Activated CD8-positive, alpha-beta memory T cell treated with anti-CD3 and anti-CD28 coated beads, Interleukin-2, amount 50 U/mL, for 24 hours (primary cell): Measurements from ENCODE around the gene HAUS2.

ENCODE experiments used
- DNase-seq: peaks from one replicate; pipeline ENCODE4 v3.0.0-alpha.2; 2020; ENCODE audit errors: extremely low read depth

Gene HAUS2

DNA sequence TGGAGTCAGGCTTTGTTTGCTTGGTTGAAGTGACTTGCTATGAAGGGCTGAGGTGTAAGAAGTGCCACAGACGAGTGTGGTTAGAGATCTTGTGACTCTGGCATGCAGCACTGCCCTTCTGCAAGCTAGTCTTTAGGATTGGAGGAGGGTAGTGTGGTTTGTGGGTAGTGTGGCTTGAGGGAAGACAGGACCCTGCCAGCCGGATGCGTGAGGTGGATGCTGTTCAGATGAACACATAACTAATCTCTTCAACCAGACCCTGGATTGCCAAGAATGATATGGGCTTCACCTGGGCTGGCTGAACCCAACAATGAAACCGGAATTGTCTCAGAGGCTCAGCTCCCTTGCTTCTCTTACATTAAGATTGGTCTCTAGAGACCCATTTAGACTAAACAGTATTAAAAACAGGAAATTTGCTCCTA, 59.5 kb downstream of the HAUS2 start:
- DNase-seq: no peak

DNA sequence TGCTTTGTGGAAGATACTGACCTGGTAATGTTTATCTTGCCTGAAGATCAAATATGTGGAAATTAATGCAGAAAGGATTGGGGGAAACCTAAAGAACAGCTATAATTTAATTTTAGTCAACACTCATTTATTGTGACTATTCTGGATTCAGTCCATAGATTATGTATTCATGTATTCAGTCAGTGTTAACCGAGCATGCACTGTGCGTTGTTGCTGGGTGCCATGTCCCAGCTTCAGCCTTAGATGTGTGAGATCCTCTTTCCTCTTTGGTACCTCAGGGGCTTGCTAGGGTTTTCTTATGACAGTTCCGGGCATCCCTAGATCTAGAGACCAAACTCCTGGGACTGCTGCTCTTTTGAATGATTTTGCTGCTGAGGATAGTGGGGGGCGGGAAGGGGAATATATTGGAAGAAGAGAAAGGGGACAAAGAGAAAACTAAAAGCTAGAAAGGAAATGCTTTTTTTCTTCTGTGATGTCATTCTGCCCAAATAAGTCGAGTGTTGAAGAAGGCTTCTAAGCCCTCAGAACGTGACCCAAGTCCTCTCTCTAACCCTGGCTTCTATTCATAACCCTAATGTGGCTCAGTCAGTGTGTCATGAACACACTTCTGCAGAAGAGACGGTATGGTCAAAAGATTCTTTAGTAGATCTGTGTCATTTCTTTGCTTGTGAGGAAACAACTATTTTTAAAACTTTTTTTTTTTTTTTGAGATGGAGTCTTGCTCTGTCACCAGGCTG, 60.3 kb downstream of the HAUS2 start:
- no peak for DNase-seq

DNA sequence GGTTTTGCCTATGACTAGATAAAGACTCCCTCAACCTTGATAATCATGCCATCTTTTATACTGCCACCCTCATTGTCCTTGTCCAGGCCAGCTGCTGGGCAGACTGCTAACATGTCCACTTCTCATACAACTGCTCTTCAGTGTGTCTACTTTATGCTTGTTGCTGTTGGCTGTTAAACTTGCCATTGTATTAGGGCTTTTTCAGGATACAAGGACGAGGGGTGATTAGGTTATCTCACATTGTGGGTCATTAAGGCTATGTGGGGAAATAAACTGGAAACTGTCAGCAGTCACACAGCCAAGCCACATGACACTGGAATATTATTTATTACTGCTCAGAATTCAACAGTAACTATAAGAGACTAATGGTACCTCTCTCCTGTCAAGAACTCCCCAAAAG, 62.9 kb downstream of the HAUS2 start:
- DNase-seq: no peak

DNA sequence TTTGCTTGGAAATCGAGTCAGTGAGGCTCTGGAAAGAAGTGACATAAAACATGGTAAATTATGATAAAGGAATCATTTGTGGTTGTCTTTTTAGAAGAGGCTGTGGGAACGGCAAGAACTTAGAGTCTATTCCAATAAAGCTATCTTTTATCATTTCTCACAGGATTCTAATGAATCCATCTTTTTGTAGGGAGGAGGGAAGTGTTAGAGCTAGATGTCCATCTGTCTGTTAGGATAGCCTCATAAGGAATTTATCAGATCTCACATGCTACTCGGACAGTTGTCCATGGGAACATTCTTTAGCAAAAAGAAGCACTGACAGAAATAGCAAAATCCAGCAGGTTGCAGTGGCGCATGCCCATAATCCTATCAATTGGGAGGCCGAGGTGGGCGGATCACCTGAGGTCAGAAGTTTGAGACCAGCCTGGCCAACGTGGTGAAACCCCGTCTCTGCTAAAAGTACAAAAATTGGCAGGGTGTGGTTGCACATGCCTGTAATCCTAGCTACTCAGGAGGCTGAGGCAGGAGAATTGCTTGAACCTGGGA, 63.8 kb downstream of the HAUS2 start:
- DNase-seq: no peak

DNA sequence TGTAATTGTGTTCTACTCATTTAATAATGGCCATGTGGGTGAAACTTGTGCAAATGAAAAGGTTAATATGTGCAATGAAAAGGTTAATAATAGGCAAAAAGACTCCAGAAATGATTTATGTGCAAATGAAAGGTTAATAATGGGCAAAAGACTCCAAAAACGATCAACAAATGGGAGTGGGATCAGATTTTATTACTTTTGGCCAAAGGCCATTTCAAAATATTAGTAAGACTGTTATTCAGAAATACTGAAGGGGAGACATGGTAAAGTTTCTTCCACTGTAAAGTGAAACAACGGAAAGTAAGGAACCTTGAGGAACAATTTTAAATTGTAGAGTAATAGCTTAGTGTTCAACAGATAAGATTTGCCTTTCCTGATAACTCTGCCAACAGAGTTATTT, 67.5 kb downstream of the HAUS2 start:
- no peak for DNase-seq
